Erythroblast (primary cell): ENCODE data around the gene PDAP1.

Experiments
- GATA1 ChIP-seq: IDR thresholded peaks from 2 replicates; pipeline ENCODE4 v1.6.1; 2011; ENCODE audit warnings: low read depth, mild to moderate bottlenecking, control low read depth, low read length, moderate library complexity
- POLR2A ChIP-seq: IDR thresholded peaks from 2 replicates; pipeline ENCODE4 v1.6.1; 2011; ENCODE audit warnings: mild to moderate bottlenecking, low read length

DNA sequence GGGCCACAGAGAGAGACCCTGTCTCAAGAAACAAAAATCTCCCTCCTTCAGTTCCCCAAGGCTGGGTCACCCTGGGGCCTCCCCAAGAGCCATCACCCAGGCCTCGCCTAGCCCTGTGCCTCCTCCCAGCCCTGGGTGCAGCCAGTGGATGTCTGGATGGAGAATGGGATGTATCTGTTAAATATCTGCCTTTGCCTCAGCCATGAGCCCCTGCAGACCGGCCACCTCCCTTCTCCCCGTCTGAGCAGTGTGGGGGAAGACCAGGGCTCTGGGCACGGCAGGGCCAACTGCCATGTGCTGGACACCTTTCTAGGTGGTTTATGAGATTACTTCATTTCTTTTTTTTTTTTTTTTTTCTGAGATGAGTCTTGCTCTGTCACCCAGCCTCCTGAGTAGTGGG is 23.9 kb downstream of the PDAP1 start:
- TF ChIP-seq POLR2A (no peak), GATA1 (no peak)
